Prostate gland (tissue), 2 donors: ENCODE results near the gene DMD. TPM values are rescaled to one million over a fixed set of nuclear protein-coding genes. Genes with fewer than 3 reads are reported as not detected.

Experiments used
- DNase-seq: peaks from one replicate; pipeline ENCODE4 v3.0.0-alpha.2; 2019; ENCODE audit warnings: low spot score
- H3K27ac ChIP-seq, 2 donors: fragments of 200-600 bp; sonication (generic); 2 replicates each; pipeline ENCODE4 v1.5.1; 2017 to 2019
- H3K27me3 ChIP-seq: fragments of 200-600 bp; sonication (generic); replicated peaks from 2 replicates; pipeline ENCODE4 v1.5.1; 2019; ENCODE audit not compliant: insufficient read depth
- H3K36me3 ChIP-seq, 2 donors: fragments of 200-600 bp; sonication (generic); 1 replicate in 1 of 2; 2 replicates in 1 of 2; pipeline versions ENCODE4 v1.5.1 to v1.8.1; 2017 to 2019
- H3K4me1 ChIP-seq: fragments of 200-600 bp; sonication (generic); replicated peaks from 2 replicates; pipeline ENCODE4 v1.5.1; 2019
- H3K4me3 ChIP-seq, 2 donors: fragments of 200-600 bp; sonication (generic); 2 replicates each; pipeline ENCODE4 v1.5.1; 2017 to 2019
- H3K9me3 ChIP-seq: fragments of 200-600 bp; sonication (generic); 2 replicates; pipeline ENCODE4 v1.5.1; 2017
- POLR2A ChIP-seq: fragments of 450-650 bp; IDR thresholded peaks from one replicate; pipeline ENCODE4 v1.6.1; 2016; ENCODE audit warnings: antibody characterized with exemption, mild to moderate bottlenecking
- POLR2AphosphoS5 ChIP-seq: sonication (generic); formaldehyde crosslinking; IDR thresholded peaks from one replicate; pipeline ENCODE4 v1.6.1; 2017; ENCODE audit warnings: antibody characterized with exemption
- WGBS: methylation state at CpG from one replicate; pipeline ENCODE4 v1.1.5; 2018; 5-methylcytosine and 5-hydroxymethylcytosine counted together
- intact Hi-C: fragments of 100-400 bp; cut with DNase I; formaldehyde crosslinking; loops from one replicate; pipeline ENCODE4 v1.14.2; 2022
- total RNA-seq, 2 donors: library from RNA; depleted of rRNA; stranded (reverse); fragments of >200 nt; gene quantifications; one replicate each; pipeline ENCODE4 v1.1.0, GENCODE V29; 2016
- TF ChIP-seq, protein P1 (sequence below), 4 experiments: fragments of 200-600 bp in 2 of 4; fragments of 450-650 bp in 2 of 4; sonication (generic) in 2 of 4; IDR thresholded peaks; 1 replicate in 3 of 4; 2 replicates in 1 of 4; pipeline ENCODE4 v1.5.1; 2016 to 2019; ENCODE audit warnings: antibody characterized with exemption in 4 of 4, mild to moderate bottlenecking in 2 of 4, moderate library complexity in 2 of 4

DMD gene
- total RNA-seq, 2 donors from 2014 or later = 17.6 to 34.8 TPM

DNA sequence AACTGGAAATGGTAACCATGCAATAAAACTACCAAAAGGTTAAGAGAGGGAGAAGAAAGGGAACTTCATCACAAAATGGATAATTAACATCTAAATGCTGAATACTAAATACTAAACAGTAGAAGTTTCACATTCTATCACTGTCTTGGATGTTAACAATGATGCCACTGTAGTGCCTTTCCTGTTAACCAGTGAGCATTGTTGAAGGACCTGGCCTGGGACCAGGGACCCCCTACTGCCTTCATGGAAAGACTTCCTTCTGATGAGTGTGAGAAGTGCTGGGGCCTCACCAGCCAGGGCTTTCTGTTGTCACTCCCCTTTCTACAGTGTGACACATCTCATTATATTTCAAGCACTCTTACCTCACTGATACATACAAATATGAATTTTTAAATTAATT lies 1400.2 kb downstream of the DMD start:
- intact Hi-C loops = no loop called here
- Histone ChIP-seq H3K4me3 (no peak overlapping the region), H3K27ac (no peak overlapping the region), H3K27me3 (no peaks in the 10 kb centered on the region), H3K4me1 (no peaks in the 10 kb centered on the region), H3K36me3 (no peaks in the 10 kb centered on the region), H3K9me3 (no peaks in the 10 kb centered on the region)
- TF ChIP-seq POLR2AphosphoS5 (no peak), POLR2A (no peak)
- TF ChIP-seq, protein P1, sequence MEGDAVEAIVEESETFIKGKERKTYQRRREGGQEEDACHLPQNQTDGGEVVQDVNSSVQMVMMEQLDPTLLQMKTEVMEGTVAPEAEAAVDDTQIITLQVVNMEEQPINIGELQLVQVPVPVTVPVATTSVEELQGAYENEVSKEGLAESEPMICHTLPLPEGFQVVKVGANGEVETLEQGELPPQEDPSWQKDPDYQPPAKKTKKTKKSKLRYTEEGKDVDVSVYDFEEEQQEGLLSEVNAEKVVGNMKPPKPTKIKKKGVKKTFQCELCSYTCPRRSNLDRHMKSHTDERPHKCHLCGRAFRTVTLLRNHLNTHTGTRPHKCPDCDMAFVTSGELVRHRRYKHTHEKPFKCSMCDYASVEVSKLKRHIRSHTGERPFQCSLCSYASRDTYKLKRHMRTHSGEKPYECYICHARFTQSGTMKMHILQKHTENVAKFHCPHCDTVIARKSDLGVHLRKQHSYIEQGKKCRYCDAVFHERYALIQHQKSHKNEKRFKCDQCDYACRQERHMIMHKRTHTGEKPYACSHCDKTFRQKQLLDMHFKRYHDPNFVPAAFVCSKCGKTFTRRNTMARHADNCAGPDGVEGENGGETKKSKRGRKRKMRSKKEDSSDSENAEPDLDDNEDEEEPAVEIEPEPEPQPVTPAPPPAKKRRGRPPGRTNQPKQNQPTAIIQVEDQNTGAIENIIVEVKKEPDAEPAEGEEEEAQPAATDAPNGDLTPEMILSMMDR (IDR thresholded peaks at IDR 0.05) = no peak
- DNase-seq = no peak

DNA sequence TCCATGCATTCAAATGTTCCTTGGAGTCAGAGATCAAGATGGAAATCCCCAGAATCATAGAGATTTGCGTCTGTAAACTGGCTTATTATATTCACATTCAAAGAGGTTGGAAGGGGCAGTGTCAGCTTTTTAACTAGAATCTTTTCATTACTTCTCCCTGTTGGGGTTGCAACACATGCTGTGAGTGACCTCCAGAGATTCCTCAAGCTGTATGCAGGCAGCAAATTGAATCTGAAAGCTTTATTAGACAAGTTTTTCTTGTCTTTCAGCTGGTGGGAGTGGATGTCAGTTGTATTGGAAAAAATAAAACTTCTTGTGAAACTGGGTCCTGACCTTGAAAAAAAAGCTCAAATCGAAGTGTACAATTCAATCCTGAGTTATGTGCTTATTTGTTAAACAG lies 1403.0 kb downstream of the DMD start:
- no peak overlapping the region for H3K27ac ChIP-seq
- 34% methylated on average over 2 of the region's 2 CpGs for WGBS
- H3K36me3 ChIP-seq = no peaks in the 10 kb centered on the region
- H3K9me3 ChIP-seq = no peaks in the 10 kb centered on the region
- intact Hi-C loops = no loop called here
- no peak for DNase-seq
- H3K4me3 ChIP-seq = no peak overlapping the region
- no peaks in the 10 kb centered on the region for H3K27me3 ChIP-seq
- H3K4me1 ChIP-seq = no peaks in the 10 kb centered on the region
- TF ChIP-seq POLR2A = no peak
- TF ChIP-seq POLR2AphosphoS5 = no peak
- TF ChIP-seq, protein P1 (IDR thresholded peaks at IDR 0.05) = no peak

DNA sequence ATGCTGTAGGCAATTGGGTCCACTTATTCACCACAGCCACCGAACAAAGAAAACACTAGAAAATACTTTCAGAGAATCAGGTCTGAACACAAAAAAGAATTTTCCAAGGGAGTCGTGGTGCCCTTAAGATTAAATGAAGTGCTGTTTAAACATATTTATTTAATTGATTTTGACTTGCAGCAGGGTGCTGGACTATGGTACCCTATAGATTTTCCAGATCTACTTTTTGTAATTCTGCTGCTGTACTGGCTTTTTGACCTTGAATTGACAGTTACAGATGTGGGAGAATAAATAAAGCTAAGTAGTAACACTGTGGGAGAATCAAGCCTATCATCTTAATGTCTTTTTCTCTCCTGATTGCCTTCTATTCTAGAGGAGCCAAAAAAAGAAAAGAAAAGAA lies 1404.2 kb downstream of the DMD start:
- no peaks in the 10 kb centered on the region for H3K4me1 ChIP-seq
- intact Hi-C loops = no loop called here
- TF ChIP-seq POLR2A = no peak
- no peak for TF ChIP-seq POLR2AphosphoS5
- TF ChIP-seq, protein P1 (IDR thresholded peaks at IDR 0.05) = no peak
- no peak for DNase-seq
- no peaks in the 10 kb centered on the region for H3K27me3 ChIP-seq
- H3K36me3 ChIP-seq = no peaks in the 10 kb centered on the region
- 79% methylated on average over 2 of the region's 2 CpGs for WGBS
- no peak overlapping the region for H3K4me3 ChIP-seq
- H3K9me3 ChIP-seq = no peaks in the 10 kb centered on the region
- no peak overlapping the region for H3K27ac ChIP-seq

DNA sequence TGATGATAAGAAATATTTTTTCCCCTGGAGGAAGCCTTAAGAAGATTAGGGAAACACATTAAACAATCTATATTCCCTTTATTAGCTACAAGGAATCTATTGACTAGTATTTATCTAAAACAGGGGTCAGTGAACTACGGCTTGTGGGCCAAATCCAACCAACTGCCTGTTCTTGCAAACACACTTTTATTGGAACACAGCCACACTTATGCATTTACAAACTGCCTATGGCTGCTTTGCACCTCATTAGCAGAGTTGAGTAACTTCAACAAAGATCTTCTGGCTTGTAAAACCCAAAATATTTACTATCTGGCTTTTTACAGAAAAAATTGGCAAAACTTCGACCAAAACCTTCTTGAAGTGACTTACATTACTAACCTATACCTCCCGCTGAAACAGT lies 1405.6 kb downstream of the DMD start:
- no peaks in the 10 kb centered on the region for H3K27me3 ChIP-seq
- H3K36me3 ChIP-seq = no peaks in the 10 kb centered on the region
- 47% methylated on average over 3 of the region's 3 CpGs for WGBS
- no peak overlapping the region for H3K27ac ChIP-seq
- TF ChIP-seq POLR2AphosphoS5 = no peak
- no peak for TF ChIP-seq POLR2A
- TF ChIP-seq, protein P1 (IDR thresholded peaks at IDR 0.05) = no peak
- no peak overlapping the region for H3K4me3 ChIP-seq
- no peaks in the 10 kb centered on the region for H3K9me3 ChIP-seq
- no peak for DNase-seq
- H3K4me1 ChIP-seq = no peaks in the 10 kb centered on the region
- intact Hi-C loops = no loop called here

DNA sequence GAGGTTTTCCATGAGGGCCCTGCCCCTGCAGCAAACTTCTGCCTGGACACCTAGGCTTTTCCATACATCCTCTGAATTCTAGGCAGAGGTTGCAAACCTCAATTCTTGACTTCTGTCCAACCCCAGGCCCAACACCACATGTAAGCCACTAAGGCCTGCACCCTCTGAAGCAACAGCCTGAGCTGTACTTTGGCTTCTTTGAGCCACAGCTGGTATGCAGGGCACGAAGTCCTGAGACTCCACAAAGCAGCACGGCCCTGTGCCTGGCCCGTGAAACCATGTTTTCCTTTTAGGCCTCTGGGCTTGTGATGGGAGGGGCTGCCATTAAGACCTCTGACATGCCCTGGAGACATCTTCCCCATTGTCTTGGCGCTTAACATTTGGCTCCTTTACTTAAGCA lies 1411.1 kb downstream of the DMD start:
- 84% methylated on average over 4 of the region's 4 CpGs for WGBS
- H3K9me3 ChIP-seq = no peaks in the 10 kb centered on the region

More for the DNA sequence above, 1411.1 kb downstream of the DMD start:
- intact Hi-C loops = no loop called here
- Histone ChIP-seq H3K4me1 (no peaks in the 10 kb centered on the region), H3K4me3 (no peak overlapping the region), H3K27me3 (no peaks in the 10 kb centered on the region), H3K27ac (no peak overlapping the region), H3K36me3 (no peaks in the 10 kb centered on the region)
- no peak for DNase-seq
- TF ChIP-seq POLR2AphosphoS5 (no peak), POLR2A (no peak)
- TF ChIP-seq, protein P1 (IDR thresholded peaks at IDR 0.05) = no peak
